ENCODE measurements around the gene PALD1.

DNA sequence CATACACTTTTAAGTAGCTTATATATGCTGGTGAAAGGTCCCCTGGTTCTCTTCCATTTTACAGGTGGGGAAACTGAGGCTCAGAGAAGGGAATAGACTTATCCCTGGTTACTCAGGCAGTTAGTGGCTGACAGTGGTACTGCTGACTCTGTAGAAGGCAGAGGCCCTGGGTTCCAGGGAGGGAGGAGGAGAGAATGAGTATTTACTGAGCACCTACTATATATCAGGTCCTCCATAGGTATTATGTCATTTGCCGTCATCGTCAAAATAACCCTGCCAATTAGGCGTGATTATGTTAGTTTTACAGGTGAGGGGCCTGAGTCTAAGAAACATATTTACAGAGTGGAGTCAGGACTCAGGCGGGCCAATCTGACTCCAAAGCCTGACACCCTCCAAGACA lies 13.3 kb upstream of the PALD1 start:
- TF ChIP-seq, protein P1, sequence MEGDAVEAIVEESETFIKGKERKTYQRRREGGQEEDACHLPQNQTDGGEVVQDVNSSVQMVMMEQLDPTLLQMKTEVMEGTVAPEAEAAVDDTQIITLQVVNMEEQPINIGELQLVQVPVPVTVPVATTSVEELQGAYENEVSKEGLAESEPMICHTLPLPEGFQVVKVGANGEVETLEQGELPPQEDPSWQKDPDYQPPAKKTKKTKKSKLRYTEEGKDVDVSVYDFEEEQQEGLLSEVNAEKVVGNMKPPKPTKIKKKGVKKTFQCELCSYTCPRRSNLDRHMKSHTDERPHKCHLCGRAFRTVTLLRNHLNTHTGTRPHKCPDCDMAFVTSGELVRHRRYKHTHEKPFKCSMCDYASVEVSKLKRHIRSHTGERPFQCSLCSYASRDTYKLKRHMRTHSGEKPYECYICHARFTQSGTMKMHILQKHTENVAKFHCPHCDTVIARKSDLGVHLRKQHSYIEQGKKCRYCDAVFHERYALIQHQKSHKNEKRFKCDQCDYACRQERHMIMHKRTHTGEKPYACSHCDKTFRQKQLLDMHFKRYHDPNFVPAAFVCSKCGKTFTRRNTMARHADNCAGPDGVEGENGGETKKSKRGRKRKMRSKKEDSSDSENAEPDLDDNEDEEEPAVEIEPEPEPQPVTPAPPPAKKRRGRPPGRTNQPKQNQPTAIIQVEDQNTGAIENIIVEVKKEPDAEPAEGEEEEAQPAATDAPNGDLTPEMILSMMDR (IDR thresholded peaks at IDR 0.05), result no peak
- TF ChIP-seq POLR2A (IDR thresholded peaks at IDR 0.05), result no peak

Data from lower leg skin (tissue), 3 donors.